ELR (cell line): ENCODE measurements around the gene TSPAN4.

Experiments used
- DNase-seq: peaks from one replicate; pipeline ENCODE4 v3.0.0-alpha.2; 2015; ENCODE audit warnings: low read depth

Gene TSPAN4

GRCh38 chr11:836700-837099, 6.0 kb upstream of the TSPAN4 start:
- no peak for DNase-seq

- DNase-seq: no peak
These were observed 5.3 kb upstream of the TSPAN4 start for GRCh38 chr11:837189-837989.

- no peak for DNase-seq
These were observed 4.7 kb upstream of the TSPAN4 start for GRCh38 chr11:837990-838307.

GRCh38 chr11:838441-839279, 4.0 kb upstream of the TSPAN4 start:
- DNase-seq: peak; percentile 57

- no peak for DNase-seq
These were observed 3.4 kb upstream of the TSPAN4 start for GRCh38 chr11:839280-839623.

- DNase-seq: peak; percentile 49
These were observed 2.6 kb upstream of the TSPAN4 start for GRCh38 chr11:839875-840617.

- DNase-seq: no peak
These were observed 677 bp upstream of the TSPAN4 start for GRCh38 chr11:841981-842369.

- peak; percentile 46 for DNase-seq
These were observed 558 bp downstream of the TSPAN4 start for GRCh38 chr11:843086-843734.

GRCh38 chr11:843818-844692, 1.4 kb downstream of the TSPAN4 start:
- DNase-seq: peak; percentile 92

- peak; percentile 79 for DNase-seq
These were observed 2.3 kb downstream of the TSPAN4 start for GRCh38 chr11:844693-845644.

GRCh38 chr11:845872-846495, 3.3 kb downstream of the TSPAN4 start:
- DNase-seq: no peak

GRCh38 chr11:846496-847098, 3.9 kb downstream of the TSPAN4 start:
- DNase-seq: peak; percentile 78

GRCh38 chr11:847876-848275, 5.2 kb downstream of the TSPAN4 start:
- DNase-seq: no peak

GRCh38 chr11:848380-848931, 5.8 kb downstream of the TSPAN4 start:
- DNase-seq: peak; percentile 45

- no peak for DNase-seq
These were observed 6.6 kb downstream of the TSPAN4 start for GRCh38 chr11:849104-849824.

- DNase-seq: no peak
These were observed 7.5 kb downstream of the TSPAN4 start for GRCh38 chr11:849951-850774.
